Lower leg skin (tissue), 3 donors: ENCODE data around the gene CELA1.

ENCODE experiments used
- CTCF ChIP-seq, 3 donors: fragments of 450-650 bp; IDR thresholded peaks; one replicate each; pipeline ENCODE4 v1.5.1; 2016; ENCODE audit warnings: antibody characterized with exemption in 3 of 3, mild to moderate bottlenecking in 3 of 3, moderate library complexity in 2 of 3
- POLR2A ChIP-seq, 2 donors: fragments of 450-650 bp; IDR thresholded peaks; one replicate each; pipeline ENCODE4 v1.6.1; 2016 to 2017; ENCODE audit warnings: antibody characterized with exemption in 2 of 2, mild to moderate bottlenecking in 1 of 2, moderate library complexity in 1 of 2

- TF ChIP-seq POLR2A (IDR thresholded peaks at IDR 0.05), result no peak
- no peak for TF ChIP-seq CTCF (IDR thresholded peaks at IDR 0.05)
Observed at GRCh38 chr12:51390891-51391282, 44.4 kb upstream of the CELA1 start.
